ENCODE measurements around the gene DLG5. TPM values are rescaled to one million over a fixed set of nuclear protein-coding genes. Genes with fewer than 3 reads are reported as not detected.

The DLG5 gene
- total and polyA plus RNA-seq, 10 of the 15 experiments (the other 5 are each of a cell fraction or from before 2014, with no cell fraction given): 0.18 to 6.6 (median 2.7) TPM

GRCh38 chr10:77949167-77949566 lies 22.6 kb upstream of the DLG5 start:
- FAIRE-seq: no peak
- no peak overlapping the region for H3K4me2 ChIP-seq (ENCODE audit: control insufficient read depth, insufficient read depth)

More at GRCh38 chr10:77949167-77949566, 22.6 kb upstream of the DLG5 start:
- intact Hi-C loops (cut with micrococcal nuclease; ENCODE audit: unreplicated experiment) (no loop called here), in situ Hi-C loops (cut with MboI) (no loop called here)
- TF ChIP-seq RFX5 (IDR thresholded peaks at IDR 0.05; ENCODE audit: low read depth, low read length): no peak
- TF ChIP-seq PKNOX1 (IDR thresholded peaks at IDR 0.05): no peak
- TF ChIP-seq HDGF (IDR thresholded peaks at IDR 0.05): no peak
- TF ChIP-seq MLLT1 (IDR thresholded peaks at IDR 0.05): no peak
- no peak for TF ChIP-seq BCLAF1 (IDR thresholded peaks at IDR 0.05)
- no peak for TF ChIP-seq SMAD5 (IDR thresholded peaks at IDR 0.05; ENCODE audit: low read depth)
- TF ChIP-seq USF1 (IDR thresholded peaks at IDR 0.05; ENCODE audit: borderline replicate concordance, extremely low read length, insufficient read depth, low read depth, low read length): no peak
- TF ChIP-seq MYC (IDR thresholded peaks at IDR 0.05; ENCODE audit: insufficient read depth, insufficient read length, insufficient replicate concordance, low read length, severe bottlenecking): no peak
- Histone ChIP-seq H3K4me1 (ENCODE audit: control insufficient read depth, insufficient read depth, low read length) (no peaks in the 10 kb centered on the region), H3K27me3 (replicated peaks in 1 of 2; ENCODE audit: control insufficient read depth in 2 of 2, insufficient read depth in 2 of 2, low read length in 1 of 2) (no peaks in the 10 kb centered on the region), H3K9ac (ENCODE audit: control insufficient read depth, insufficient read depth, low read length) (no peak overlapping the region), H3K27ac (ENCODE audit: control insufficient read depth, insufficient read depth) (no peak overlapping the region), H4K20me1 (ENCODE audit: control insufficient read depth, insufficient read depth) (no peaks in the 10 kb centered on the region), H3K79me2 (ENCODE audit: control insufficient read depth, insufficient read depth, low read length) (no peaks in the 10 kb centered on the region), H3K36me3 (ENCODE audit: control insufficient read depth in 2 of 2, insufficient read depth in 2 of 2, low read length in 1 of 2) (no peaks in the 10 kb centered on the region), H3K4me3 (no peak overlapping the region), H3K9me3 (replicated peaks; ENCODE audit: control insufficient read depth, insufficient read depth, low read length) (no peaks in the 10 kb centered on the region; the same call in 2 of the 3 replicates), H2AFZ (ENCODE audit: control insufficient read depth, low read depth, low read length) (no peak overlapping the region)
- CTCF ChIA-PET: no interaction called here
- SMC1A ChIA-PET (ENCODE audit: uncharacterized antibody, unreplicated experiment): no interaction called here
- BruUV-seq (replicated peaks): no TSS peak
- POLR2A ChIA-PET: no interaction called here
- ATAC-seq (no peak), DNase-seq (ENCODE audit: low read depth, low spot score) (no peak)
- 41% methylated on average over 7 of the region's 7 CpGs for WGBS (ENCODE audit: insufficient coverage, insufficient replicate concordance, low lambda C conversion rate, missing lambda C conversion rate)
- RAD21 ChIA-PET (ENCODE audit: unreplicated experiment): no interaction called here
